Endothelial cell of umbilical vein (primary cell): Measurements from ENCODE around the gene CLRN3. TPM values are rescaled to one million over a fixed set of nuclear protein-coding genes. Genes with fewer than 3 reads are reported as not detected.

Experiments
- BruUV-seq: library from RNA; stranded (reverse); fragments of 400-500 nt; replicated peaks from 2 replicates; lab custom pipeline; 2021; lab: Mats Ljungman, UMichigan
- CTCF ChIA-PET: fragments of 300-600, 350-600 bp; sonication (Branson Sonifier 250); formaldehyde crosslinking; loops from one replicate; lab custom pipeline; 2021; ENCODE audit warnings: antibody characterized with exemption, inconsistent platforms; lab: Charles Lee
- POLR2A ChIA-PET: fragments of 300-600, 350-600 bp; sonication (Branson Sonifier 250); formaldehyde crosslinking; loops from one replicate; lab custom pipeline; 2021; ENCODE audit warnings: antibody characterized with exemption, inconsistent platforms; lab: Charles Lee
- DNase-seq: peaks from one replicate; pipeline ENCODE4 v3.0.0-alpha.2; 2011; ENCODE audit warnings: low read depth, low spot score
- FAIRE-seq: peaks from 2 replicates; lab custom pipeline; 2011; peaks lifted over from hg19 to GRCh38; lab: Jason Lieb, UNC
- H2AFZ ChIP-seq: 2 replicates; pipeline ENCODE4 v1.6.0; 2012; ENCODE audit warnings: low read depth, low read length, control low read depth, inconsistent platforms
- H3K27ac ChIP-seq: 2 replicates; pipeline ENCODE4 v1.5.1; 2011; ENCODE audit warnings: low read depth, mild to moderate bottlenecking, control low read depth, low read length, moderate library complexity; ENCODE audit not compliant: insufficient read depth
- H3K27me3 ChIP-seq, 2 experiments: 2 replicates each; pipeline versions ENCODE4 v1.6.0 to v1.6.1; 2011; ENCODE audit warnings: low read length in 2 of 2, mixed read lengths in 1 of 2; ENCODE audit not compliant: control insufficient read depth in 2 of 2, insufficient read depth in 2 of 2
- H3K36me3 ChIP-seq, 2 experiments: 2 replicates in 1 of 2; 3 replicates in 1 of 2; pipeline ENCODE4 v1.5.1; 2011; ENCODE audit warnings: low read length in 2 of 2, mild to moderate bottlenecking in 1 of 2, moderate library complexity in 1 of 2; ENCODE audit not compliant: control insufficient read depth in 2 of 2, insufficient read depth in 2 of 2; ENCODE audit errors: extremely low read depth in 1 of 2
- H3K4me1 ChIP-seq: 3 replicates; pipeline ENCODE4 v1.5.1; 2011; ENCODE audit warnings: mild to moderate bottlenecking, low read length; ENCODE audit not compliant: control insufficient read depth, insufficient read depth; ENCODE audit errors: extremely low read depth
- H3K4me2 ChIP-seq: 2 replicates; pipeline ENCODE4 v1.6.1; 2011; ENCODE audit warnings: low read length, control low read depth, mixed read lengths; ENCODE audit not compliant: insufficient read depth
- H3K4me3 ChIP-seq, 3 experiments: fragments of 200-600 bp in 1 of 3; sonication (generic), shearing (Covaris generic) in 1 of 3; replicated peaks in 1 of 3; 2 replicates each; pipeline ENCODE4 v1.5.1; 2011 to 2016; ENCODE audit warnings: control low read depth in 3 of 3, low read length in 3 of 3, mild to moderate bottlenecking in 2 of 3, inconsistent platforms in 1 of 3, low read depth in 1 of 3, moderate library complexity in 1 of 3; ENCODE audit not compliant: insufficient read depth in 1 of 3
- H3K79me2 ChIP-seq: 2 replicates; pipeline ENCODE4 v1.6.0; 2012; ENCODE audit warnings: low read length, inconsistent platforms; ENCODE audit not compliant: control insufficient read depth, insufficient read depth
- H3K9ac ChIP-seq: replicated peaks from 2 replicates; pipeline ENCODE3; 2011; ENCODE audit warnings: low read length, control low read depth; ENCODE audit not compliant: insufficient read depth; ENCODE audit errors: extremely low read depth
- H3K9me1 ChIP-seq: replicated peaks from 3 replicates; pipeline ENCODE4 v1.6.0; 2011; ENCODE audit warnings: mild to moderate bottlenecking, low read length; ENCODE audit not compliant: control insufficient read depth, insufficient read depth; ENCODE audit errors: extremely low read depth
- H3K9me3 ChIP-seq: replicated peaks from 2 replicates; pipeline ENCODE4 v1.5.1; 2012; ENCODE audit warnings: low read length, inconsistent platforms; ENCODE audit not compliant: control insufficient read depth, insufficient read depth
- H4K20me1 ChIP-seq: replicated peaks from 2 replicates; pipeline ENCODE3; 2011; ENCODE audit warnings: mild to moderate bottlenecking, low read length; ENCODE audit not compliant: control insufficient read depth, insufficient read depth; ENCODE audit errors: extremely low read depth
- EZH2 ChIP-seq: IDR thresholded peaks from 2 replicates; pipeline ENCODE4 v1.6.1; 2012; ENCODE audit warnings: borderline replicate concordance, low read depth, mild to moderate bottlenecking, moderate library complexity, low read length, inconsistent platforms; ENCODE audit not compliant: severe bottlenecking
- FOS ChIP-seq: IDR thresholded peaks from 2 replicates; pipeline ENCODE4 v1.6.1; 2011; ENCODE audit warnings: mild to moderate bottlenecking, low read length, moderate library complexity, borderline replicate concordance; ENCODE audit not compliant: insufficient read depth
- GATA2 ChIP-seq: IDR thresholded peaks from 2 replicates; pipeline ENCODE4 v1.7.0; 2011; ENCODE audit warnings: low read depth, mild to moderate bottlenecking, moderate library complexity, mixed read lengths, low read length; ENCODE audit not compliant: insufficient read length, insufficient read depth
- JUN ChIP-seq: IDR thresholded peaks from 2 replicates; pipeline ENCODE4 v1.6.1; 2011; ENCODE audit warnings: borderline replicate concordance, low read depth; ENCODE audit not compliant: insufficient read length, insufficient read depth
- MYC ChIP-seq: IDR thresholded peaks from one replicate; pipeline ENCODE4 v1.6.1; 2011; ENCODE audit warnings: mild to moderate bottlenecking, low read depth, low read length
- POLR2A ChIP-seq: IDR thresholded peaks from 2 replicates; pipeline ENCODE4 v1.6.1; 2012; ENCODE audit warnings: low read depth, mild to moderate bottlenecking, control low read depth, low read length
- POLR2AphosphoS5 ChIP-seq: IDR thresholded peaks from 2 replicates; pipeline ENCODE4 v1.6.1; 2012; ENCODE audit warnings: low read depth, mild to moderate bottlenecking, control low read depth, low read length, moderate library complexity; ENCODE audit not compliant: insufficient read depth
- dilution Hi-C: fragments of 300-500 bp; cut with MboI; formaldehyde crosslinking; loops from one replicate; pipeline ENCODE4 v1.15.0; 2019; ENCODE audit warnings: low sequenced_read_pairs; ENCODE audit not compliant: extremely low pct_ligation_motif_present
- intact Hi-C: fragments of 100-400 bp; cut with micrococcal nuclease; formaldehyde crosslinking; loops from one replicate; pipeline ENCODE4 v1.10.0; 2022
- polyA plus RNA-seq, 4 experiments: library from polyadenylated mRNA; depleted of rRNA in 3 of 4; stranded (reverse) in 3 of 4; unstranded in 1 of 4; fragments of >200 nt; gene quantifications; 2 replicates each; pipeline versions ENCODE4 v1.2.1 to v1.2.3, GENCODE V29; 2011 to 2012; ENCODE audit warnings: missing spikeins in 1 of 4
- total RNA-seq: library from RNA; stranded (reverse); gene quantifications from 2 replicates; pipeline ENCODE4 v1.2.3, GENCODE V29; 2021
- TF ChIP-seq, protein P1 (sequence below), 2 donors: IDR thresholded peaks; 1 replicate in 1 of 2; 2 replicates in 1 of 2; pipeline ENCODE4 v1.5.1; 2011; ENCODE audit warnings: low read length in 2 of 2, mild to moderate bottlenecking in 2 of 2, moderate library complexity in 2 of 2, control low read depth in 1 of 2, inconsistent platforms in 1 of 2, low read depth in 1 of 2; ENCODE audit not compliant: insufficient read depth in 1 of 2; ENCODE audit errors: extremely low read depth in 1 of 2
- TF ChIP-seq, protein P2 (sequence below): IDR thresholded peaks from 2 replicates; pipeline ENCODE4 v1.6.1; 2011; ENCODE audit not compliant: insufficient read depth, insufficient read length

Gene CLRN3
- total and polyA plus RNA-seq, 2 donors (not counting 3 experiments of a cell fraction or from before 2014, with no cell fraction given), result 0.07 TPM; not detected in 1

DNA sequence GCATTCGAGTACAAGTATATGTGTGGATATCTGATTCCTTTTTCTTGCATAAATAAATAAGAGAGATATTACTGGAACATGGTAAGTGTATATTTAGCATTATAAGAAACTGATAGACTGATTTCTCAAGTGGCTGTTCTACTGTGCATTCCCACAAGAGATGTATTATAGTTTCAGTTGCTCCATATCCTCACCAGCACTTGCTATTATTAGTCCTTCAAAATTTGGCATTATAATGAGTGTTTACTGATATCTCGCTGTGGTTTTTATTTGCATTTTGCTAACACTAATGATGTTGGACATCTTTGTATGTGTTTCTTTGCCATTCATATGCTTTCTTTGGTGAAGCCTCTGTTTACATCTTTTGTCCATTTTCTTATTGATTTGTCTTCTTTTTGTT, 4.4 kb upstream of the CLRN3 start:
- Histone ChIP-seq H3K27me3 (peaks cover 0 to 6% of the 10 kb centered on the region in 2 experiments), H3K4me2 (no peak overlapping the region), H4K20me1 (no peaks in the 10 kb centered on the region), H3K9me3 (no peaks in the 10 kb centered on the region), H3K9ac (no peak overlapping the region), H2AFZ (no peak overlapping the region), H3K36me3 (no peaks in the 10 kb centered on the region), H3K9me1 (no peaks in the 10 kb centered on the region), H3K4me1 (no peaks in the 10 kb centered on the region), H3K79me2 (no peaks in the 10 kb centered on the region), H3K4me3 (no peak overlapping the region), H3K27ac (no peak overlapping the region)
- no peak for FAIRE-seq
- BruUV-seq, result no TSS peak
- no peak for DNase-seq
- intact Hi-C loops (no loop called here), dilution Hi-C loops (no loop called here)
- CTCF ChIA-PET, result interaction anchor here (1.2 kb wide), 1 partner anchor 10 kb away, joined by 3 read pairs; no protein-coding TSS in a partner anchor
- POLR2A ChIA-PET, result no interaction called here
- TF ChIP-seq EZH2 (no peak), GATA2 (no peak), JUN (no peak), POLR2A (no peak), POLR2AphosphoS5 (no peak), FOS (no peak), MYC (no peak)
- TF ChIP-seq, protein P1, sequence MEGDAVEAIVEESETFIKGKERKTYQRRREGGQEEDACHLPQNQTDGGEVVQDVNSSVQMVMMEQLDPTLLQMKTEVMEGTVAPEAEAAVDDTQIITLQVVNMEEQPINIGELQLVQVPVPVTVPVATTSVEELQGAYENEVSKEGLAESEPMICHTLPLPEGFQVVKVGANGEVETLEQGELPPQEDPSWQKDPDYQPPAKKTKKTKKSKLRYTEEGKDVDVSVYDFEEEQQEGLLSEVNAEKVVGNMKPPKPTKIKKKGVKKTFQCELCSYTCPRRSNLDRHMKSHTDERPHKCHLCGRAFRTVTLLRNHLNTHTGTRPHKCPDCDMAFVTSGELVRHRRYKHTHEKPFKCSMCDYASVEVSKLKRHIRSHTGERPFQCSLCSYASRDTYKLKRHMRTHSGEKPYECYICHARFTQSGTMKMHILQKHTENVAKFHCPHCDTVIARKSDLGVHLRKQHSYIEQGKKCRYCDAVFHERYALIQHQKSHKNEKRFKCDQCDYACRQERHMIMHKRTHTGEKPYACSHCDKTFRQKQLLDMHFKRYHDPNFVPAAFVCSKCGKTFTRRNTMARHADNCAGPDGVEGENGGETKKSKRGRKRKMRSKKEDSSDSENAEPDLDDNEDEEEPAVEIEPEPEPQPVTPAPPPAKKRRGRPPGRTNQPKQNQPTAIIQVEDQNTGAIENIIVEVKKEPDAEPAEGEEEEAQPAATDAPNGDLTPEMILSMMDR (IDR thresholded peaks at IDR 0.05; ENCODE audit: extremely low read depth in 1 of 2, insufficient read depth in 1 of 2, low read depth in 1 of 2, low read length in 2 of 2), result no peak
- TF ChIP-seq, protein P2, sequence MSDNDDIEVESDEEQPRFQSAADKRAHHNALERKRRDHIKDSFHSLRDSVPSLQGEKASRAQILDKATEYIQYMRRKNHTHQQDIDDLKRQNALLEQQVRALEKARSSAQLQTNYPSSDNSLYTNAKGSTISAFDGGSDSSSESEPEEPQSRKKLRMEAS, result no peak
